Activated naive CD8-positive, alpha-beta T cell treated with anti-CD3 and anti-CD28 coated beads for 36 hours (primary cell): ENCODE measurements around the gene SBNO2. TPM values are rescaled to one million over a fixed set of nuclear protein-coding genes. Genes with fewer than 3 reads are reported as not detected.

ENCODE experiments used
- DNase-seq: peaks from one replicate; pipeline ENCODE4 v3.0.0; 2021
- H3K27ac Mint-ChIP-seq: one replicate; pipeline ENCODE4 v1.8.0; 2022; ENCODE audit warnings: mild to moderate bottlenecking, moderate library complexity, mixed read lengths
- H3K27me3 Mint-ChIP-seq: one replicate; pipeline ENCODE4 v1.8.0; 2022; ENCODE audit warnings: mild to moderate bottlenecking, mixed read lengths
- H3K36me3 Mint-ChIP-seq: one replicate; pipeline ENCODE4 v1.8.0; 2021; ENCODE audit warnings: mild to moderate bottlenecking, mixed read lengths
- H3K4me1 Mint-ChIP-seq: one replicate; pipeline ENCODE4 v1.8.0; 2021; ENCODE audit warnings: mixed read lengths
- H3K4me3 Mint-ChIP-seq: one replicate; pipeline ENCODE4 v1.8.0; 2022; ENCODE audit warnings: mild to moderate bottlenecking, moderate library complexity, mixed read lengths
- H3K9me3 Mint-ChIP-seq: one replicate; pipeline ENCODE4 v1.8.0; 2022; ENCODE audit warnings: mixed read lengths
- total RNA-seq, 2 experiments: library from RNA; stranded (reverse); gene quantifications; one replicate each; pipeline ENCODE4 v1.2.3, GENCODE V29; 2021

SBNO2 gene
- total RNA-seq, 2 experiments from 2014 or later: 50.5 to 51.6 TPM

DNA sequence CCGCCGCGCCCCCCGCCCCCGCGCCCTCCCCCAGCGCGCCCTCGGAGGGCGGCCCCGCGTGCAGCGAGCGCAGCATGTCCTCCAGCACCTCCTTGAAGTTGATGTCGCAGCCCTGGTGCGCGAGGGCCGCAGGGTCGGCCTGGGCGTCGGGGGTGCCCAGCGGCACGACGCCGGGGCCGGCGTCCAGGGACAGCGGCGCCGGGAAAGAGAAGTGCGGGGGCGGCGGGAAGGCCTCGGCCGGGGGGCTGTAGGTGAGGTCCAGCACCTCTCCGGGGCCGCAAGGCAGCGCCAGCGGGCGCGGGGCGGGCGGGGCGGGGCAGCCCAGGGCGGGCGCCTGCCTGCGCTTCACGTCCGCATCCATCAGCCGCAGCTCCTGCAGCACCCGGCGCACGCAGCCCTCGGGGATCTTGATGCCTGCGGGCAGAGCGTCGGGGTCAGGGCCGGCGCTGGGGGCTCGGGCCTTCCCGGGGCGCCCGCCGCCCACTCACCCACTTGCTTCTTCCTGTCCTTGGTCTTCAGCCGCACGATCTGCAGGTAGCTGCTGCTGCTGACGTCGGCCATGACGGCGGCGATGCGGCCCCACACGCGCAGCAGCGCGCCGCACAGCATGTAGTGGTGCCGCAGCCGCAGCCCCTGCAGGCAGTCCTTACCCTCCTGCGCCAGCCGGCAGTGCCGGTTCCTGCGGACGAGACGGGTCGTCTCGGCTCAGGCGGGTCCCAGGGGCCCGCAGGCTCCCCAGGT, 65.6 kb downstream of the SBNO2 start:
- Mint-ChIP-seq H3K9me3 (no peaks in the 10 kb centered on the region), H3K27ac (no peak overlapping the region), H3K4me1 (peaks cover 4% of the 10 kb centered on the region)

GRCh38 chr19:1107661-1108261, 66.3 kb downstream of the SBNO2 start:
- DNase-seq: no peak
- H3K4me3 Mint-ChIP-seq: no peak overlapping the region
- peaks cover 11% of the 10 kb centered on the region for H3K4me1 Mint-ChIP-seq
- peaks cover 1% of the 10 kb centered on the region for H3K36me3 Mint-ChIP-seq
- H3K27me3 Mint-ChIP-seq: no peaks in the 10 kb centered on the region
- H3K27ac Mint-ChIP-seq: no peak overlapping the region
- no peaks in the 10 kb centered on the region for H3K9me3 Mint-ChIP-seq

More for the DNA sequence above, 65.6 kb downstream of the SBNO2 start:
- H3K27me3 Mint-ChIP-seq: no peaks in the 10 kb centered on the region
- H3K36me3 Mint-ChIP-seq: peaks cover 1% of the 10 kb centered on the region
- DNase-seq: no peak
- H3K4me3 Mint-ChIP-seq: no peak overlapping the region

DNA sequence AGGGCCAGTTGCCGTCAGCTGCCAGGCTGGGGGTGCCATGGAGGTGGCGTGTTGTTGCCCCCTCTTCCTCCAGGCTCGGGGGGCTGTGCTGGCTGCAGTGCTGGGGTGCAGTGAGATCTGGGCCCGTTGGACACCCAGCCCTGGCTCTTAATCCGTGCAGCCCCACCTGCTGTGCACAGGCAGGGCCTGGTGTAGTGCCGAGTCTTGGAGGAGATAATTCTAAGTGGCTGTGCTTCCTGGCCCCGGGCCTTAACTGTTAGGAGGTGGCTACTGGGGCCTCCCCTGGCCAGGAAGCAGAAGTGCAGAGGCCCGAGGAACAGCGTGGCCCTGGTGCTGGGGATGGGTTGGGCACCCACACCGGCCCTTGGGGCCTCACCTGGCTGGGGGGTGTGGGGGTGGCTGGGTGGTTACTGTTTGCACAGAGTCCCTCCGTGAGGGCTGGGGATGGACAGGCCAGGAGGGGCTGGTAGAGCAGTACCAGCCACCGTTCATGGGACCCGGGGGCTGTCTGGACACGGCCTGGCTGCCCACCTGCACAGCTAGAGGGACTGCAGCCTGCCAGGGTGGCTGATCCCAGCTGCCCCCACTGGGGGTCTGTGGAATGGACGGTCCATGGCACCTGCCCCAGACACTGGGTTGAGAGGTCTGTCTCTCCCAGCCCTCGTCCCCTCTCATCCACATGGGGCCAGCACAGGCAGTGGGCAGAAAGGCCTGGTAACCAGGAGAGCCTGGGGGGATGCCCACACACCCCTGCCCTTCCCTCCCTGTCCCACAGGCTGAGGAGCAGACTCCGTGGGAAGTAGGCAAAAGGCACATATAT, 67.0 kb downstream of the SBNO2 start:
- Mint-ChIP-seq H3K27ac (peak overlapping the region; percentile 16), H3K36me3 (peaks cover 1% of the 10 kb centered on the region), H3K27me3 (no peaks in the 10 kb centered on the region), H3K9me3 (no peaks in the 10 kb centered on the region), H3K4me1 (peaks cover 17% of the 10 kb centered on the region), H3K4me3 (no peak overlapping the region)
- DNase-seq: no peak

- DNase-seq: no peak
- H3K36me3 Mint-ChIP-seq: peaks cover 1% of the 10 kb centered on the region
- peak overlapping the region; percentile 56 for H3K4me3 Mint-ChIP-seq
- peaks cover 25% of the 10 kb centered on the region for H3K4me1 Mint-ChIP-seq
- peak overlapping the region; percentile 48 for H3K27ac Mint-ChIP-seq
- H3K27me3 Mint-ChIP-seq: no peaks in the 10 kb centered on the region
- no peaks in the 10 kb centered on the region for H3K9me3 Mint-ChIP-seq
These were observed 67.9 kb downstream of the SBNO2 start for GRCh38 chr19:1105873-1106840.

GRCh38 chr19:1105008-1105872, 68.8 kb downstream of the SBNO2 start:
- peaks cover 1% of the 10 kb centered on the region for H3K36me3 Mint-ChIP-seq
- no peaks in the 10 kb centered on the region for H3K9me3 Mint-ChIP-seq
- H3K27me3 Mint-ChIP-seq: no peaks in the 10 kb centered on the region
- H3K4me3 Mint-ChIP-seq: peak overlapping the region; percentile 76
- peak overlapping the region; percentile 54 for H3K27ac Mint-ChIP-seq
- DNase-seq: no peak
- H3K4me1 Mint-ChIP-seq: peaks cover 29% of the 10 kb centered on the region

DNA sequence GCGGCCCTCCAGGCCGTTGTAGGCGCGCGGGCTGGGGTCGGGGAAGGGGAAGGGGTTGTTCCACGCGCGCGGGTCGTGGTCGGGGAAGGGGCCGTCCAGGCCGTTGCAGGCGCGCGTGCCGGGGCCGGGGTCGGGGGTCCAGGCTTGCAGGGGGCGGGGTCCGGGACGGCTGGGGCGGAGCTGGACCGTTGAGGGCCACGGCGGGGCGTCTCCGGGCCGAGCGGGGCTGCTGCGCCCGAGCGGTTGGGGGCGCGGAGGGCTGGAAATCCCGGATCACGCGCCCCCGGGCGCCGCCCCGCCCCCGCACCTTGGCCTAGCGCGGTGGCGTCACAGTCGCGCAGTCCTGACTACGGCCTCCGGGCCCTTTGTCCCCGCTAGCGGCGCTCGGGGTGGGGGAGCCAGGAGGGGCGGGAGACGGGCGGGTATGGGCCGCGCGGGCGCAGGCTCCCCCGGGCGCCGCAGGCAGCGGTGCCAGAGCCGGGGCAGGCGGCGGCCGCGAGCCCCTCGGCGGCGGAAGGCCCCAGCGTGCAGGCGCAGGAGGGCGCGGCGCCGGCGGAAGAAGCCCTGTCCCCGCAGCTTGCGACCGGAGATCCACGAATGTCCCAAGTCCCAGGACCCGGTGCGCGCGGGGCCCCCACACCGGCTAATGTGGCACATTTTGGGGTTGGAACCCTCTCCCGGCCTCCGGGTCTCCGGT, 69.6 kb downstream of the SBNO2 start:
- peaks cover 4% of the 10 kb centered on the region for H3K36me3 Mint-ChIP-seq
- peak; percentile 87 for DNase-seq
- H3K27ac Mint-ChIP-seq: peak overlapping the region; percentile 54
- H3K9me3 Mint-ChIP-seq: peaks cover 2% of the 10 kb centered on the region
- no peaks in the 10 kb centered on the region for H3K27me3 Mint-ChIP-seq
- peaks cover 36% of the 10 kb centered on the region for H3K4me1 Mint-ChIP-seq
- peak overlapping the region; percentile 76 for H3K4me3 Mint-ChIP-seq

DNA sequence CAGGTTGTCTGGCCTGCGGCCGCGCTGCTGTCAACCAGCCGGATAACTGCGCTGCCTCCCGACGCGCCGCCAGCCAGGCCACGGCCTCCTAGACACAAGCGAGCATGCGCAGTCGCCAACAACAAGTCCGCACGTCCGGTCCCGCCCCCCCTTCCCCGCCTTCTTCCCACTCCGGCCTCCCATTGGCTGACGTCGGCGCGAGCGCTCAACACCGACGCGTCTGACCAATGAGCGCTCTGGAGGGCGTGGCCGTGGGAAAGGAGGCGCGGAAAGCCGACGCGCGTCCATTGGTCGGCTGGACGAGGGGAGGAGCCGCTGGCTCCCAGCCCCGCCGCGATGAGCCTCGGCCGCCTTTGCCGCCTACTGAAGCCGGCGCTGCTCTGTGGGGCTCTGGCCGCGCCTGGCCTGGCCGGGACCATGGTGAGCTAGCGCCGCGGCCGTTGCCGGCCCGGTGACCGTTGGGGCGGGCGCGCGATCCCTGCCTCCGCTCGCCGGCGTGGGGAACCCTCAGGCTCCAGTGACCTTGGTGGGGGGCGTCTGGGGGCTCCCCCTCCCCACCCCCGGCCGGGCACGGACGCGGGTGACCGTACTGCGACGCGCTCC, 70.3 kb downstream of the SBNO2 start, which contains the start of gene GPX4:
TSS of gene GPX4 (plus strand) at position 287 of the 603 bp plus-strand sequence. CDS start at position 337, 50 bp downstream.
- Mint-ChIP-seq H3K27me3 (no peaks in the 10 kb centered on the region), H3K36me3 (peaks cover 4% of the 10 kb centered on the region), H3K4me3 (peak within 1 kb of the TSS; percentile 76), H3K9me3 (peaks cover 2% of the 10 kb centered on the region), H3K27ac (peak within 1 kb of the TSS; percentile 80), H3K4me1 (peaks cover 42% of the 10 kb centered on the region)
- peak; percentile 98 for DNase-seq

DNA sequence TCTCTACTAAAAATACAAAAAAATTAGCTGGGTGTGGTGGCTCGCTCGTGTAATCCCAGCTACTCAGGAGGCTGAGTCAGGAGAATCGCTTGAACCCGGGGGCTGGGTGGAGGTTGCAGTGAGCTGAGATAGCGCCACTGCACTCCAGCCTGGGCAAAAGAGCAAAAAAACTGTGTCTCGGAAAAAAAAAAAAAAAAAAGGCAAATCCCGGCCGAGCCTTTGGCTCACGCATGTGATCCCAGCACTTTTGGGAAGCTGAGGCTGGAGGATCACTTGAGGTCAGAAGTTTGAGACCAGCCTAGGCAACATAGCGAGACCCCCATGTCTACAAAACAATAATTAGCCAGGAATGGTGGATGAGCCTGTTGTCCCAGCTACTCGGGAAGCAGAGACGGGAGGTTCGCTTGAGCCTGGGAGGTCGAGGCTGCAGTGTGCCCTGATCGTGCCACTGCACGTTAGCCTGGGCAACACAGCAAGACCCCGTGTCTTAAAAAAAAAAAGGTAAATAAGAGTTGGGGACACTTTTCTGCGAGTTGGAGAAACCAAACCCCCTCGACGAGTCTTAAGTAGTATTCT, 70.8 kb downstream of the SBNO2 start:
- Mint-ChIP-seq H3K27ac (peak overlapping the region; percentile 80), H3K4me1 (peaks cover 45% of the 10 kb centered on the region), H3K36me3 (peaks cover 2% of the 10 kb centered on the region), H3K27me3 (no peaks in the 10 kb centered on the region), H3K9me3 (peaks cover 2% of the 10 kb centered on the region), H3K4me3 (peak overlapping the region; percentile 67)
- DNase-seq: no peak

DNA sequence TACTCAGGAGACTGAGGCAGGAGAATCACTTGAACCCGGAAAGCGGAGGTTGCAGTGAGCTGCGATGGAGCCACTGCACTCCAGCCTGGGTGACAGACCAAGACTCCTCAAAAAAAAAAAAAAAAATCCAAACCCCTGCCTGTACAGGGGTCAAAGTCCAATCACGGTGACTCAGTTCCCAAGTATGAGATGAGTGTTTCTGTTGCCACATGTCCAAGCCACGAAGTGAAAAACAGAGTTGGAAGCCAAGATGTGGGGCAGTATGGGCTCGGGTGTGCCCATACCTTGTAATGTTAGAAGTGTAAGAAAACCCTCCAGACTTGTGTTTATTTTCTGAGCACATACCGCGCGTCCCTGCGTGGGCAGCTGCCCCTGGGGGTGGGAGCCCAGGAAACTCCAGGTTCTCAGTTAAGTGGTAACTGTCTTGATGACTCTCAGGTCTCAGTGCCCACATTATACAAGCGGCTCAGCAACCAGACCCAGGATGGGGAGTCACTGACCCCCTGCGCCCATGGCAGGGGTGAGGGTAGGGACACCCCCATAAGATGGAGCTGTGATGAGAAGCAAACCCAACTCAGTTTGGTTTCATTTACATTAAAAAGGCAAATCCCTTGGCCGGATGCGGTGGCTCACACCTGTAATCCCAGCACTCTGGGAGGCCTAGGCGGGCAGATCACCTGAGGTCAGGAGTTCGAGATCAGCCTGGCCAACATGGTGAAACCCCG, 71.5 kb downstream of the SBNO2 start:
- peaks cover 45% of the 10 kb centered on the region for H3K4me1 Mint-ChIP-seq
- peak; percentile 75 for DNase-seq
- H3K4me3 Mint-ChIP-seq: peak overlapping the region; percentile 67
- H3K36me3 Mint-ChIP-seq: peaks cover 2% of the 10 kb centered on the region
- no peaks in the 10 kb centered on the region for H3K27me3 Mint-ChIP-seq
- peaks cover 2% of the 10 kb centered on the region for H3K9me3 Mint-ChIP-seq
- peak overlapping the region; percentile 80 for H3K27ac Mint-ChIP-seq

- Mint-ChIP-seq H3K27me3 (no peaks in the 10 kb centered on the region), H3K9me3 (peaks cover 2% of the 10 kb centered on the region), H3K36me3 (peaks cover 2% of the 10 kb centered on the region), H3K4me1 (peaks cover 47% of the 10 kb centered on the region), H3K4me3 (peak overlapping the region; percentile 18), H3K27ac (peak overlapping the region; percentile 80)
- DNase-seq: no peak
These were observed 72.8 kb downstream of the SBNO2 start for GRCh38 chr19:1101337-1101698.

GRCh38 chr19:1098177-1099051, 75.7 kb downstream of the SBNO2 start:
- H3K27ac Mint-ChIP-seq: peak overlapping the region; percentile 80
- peaks cover 2% of the 10 kb centered on the region for H3K9me3 Mint-ChIP-seq
- peaks cover 55% of the 10 kb centered on the region for H3K4me1 Mint-ChIP-seq
- H3K27me3 Mint-ChIP-seq: no peaks in the 10 kb centered on the region
- peaks cover 12% of the 10 kb centered on the region for H3K36me3 Mint-ChIP-seq
- no peak for DNase-seq
- no peak overlapping the region for H3K4me3 Mint-ChIP-seq
